ENCODE data around the gene ADAMTS14.
A peak's percentile ranks its signal among the peaks of the same experiment; 100 is the strongest.

ADAMTS14 gene

DNA sequence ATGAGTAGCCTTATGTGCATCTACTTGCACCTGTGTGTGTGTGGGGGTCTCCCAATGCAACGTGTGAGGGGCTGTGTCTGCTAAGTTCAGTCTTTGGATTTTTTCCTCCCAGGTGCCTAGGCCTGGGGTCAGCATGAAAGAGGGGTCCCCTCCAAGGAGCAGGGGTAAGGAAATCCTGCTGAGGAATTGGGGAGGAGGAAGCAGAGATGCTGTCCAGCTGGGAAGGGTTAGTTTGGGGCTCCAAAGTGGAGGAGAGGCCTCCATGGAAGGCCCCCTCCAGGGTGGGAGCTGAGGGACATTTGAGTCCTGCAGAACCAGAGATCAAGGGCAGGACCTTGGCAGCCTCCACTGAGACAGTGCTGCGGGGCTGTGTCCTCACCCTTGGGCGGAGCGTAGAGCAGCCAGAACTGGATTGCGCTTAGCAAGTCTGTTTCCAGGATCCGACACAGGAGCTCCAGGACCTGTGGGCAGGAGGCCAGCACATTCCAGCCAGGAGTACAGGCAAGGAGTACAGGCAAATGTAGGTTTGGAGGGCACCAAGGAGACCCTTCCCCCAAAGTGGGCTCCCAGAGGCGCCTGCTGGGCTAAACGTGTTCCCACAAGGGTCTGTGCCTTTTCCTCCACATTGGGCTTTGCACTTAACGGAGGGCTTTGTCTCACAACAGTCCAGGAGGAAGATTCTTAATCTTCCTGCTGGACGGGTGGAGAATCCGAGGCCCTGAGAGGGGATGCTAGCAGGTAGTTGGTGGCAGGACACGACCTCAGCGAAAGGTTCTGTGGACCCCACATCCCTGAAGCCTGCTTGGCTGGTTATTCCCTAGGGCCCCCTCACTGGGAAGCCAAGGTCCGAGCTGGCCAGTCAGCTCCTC lies 102.7 kb downstream of the ADAMTS14 start:
- no peak for DNase-seq
- in situ Hi-C loops (cut with MboI; ENCODE audit: low pct_unique_long_range_greater_than_20kb, low sequenced_read_pairs): no loop called here

DNA sequence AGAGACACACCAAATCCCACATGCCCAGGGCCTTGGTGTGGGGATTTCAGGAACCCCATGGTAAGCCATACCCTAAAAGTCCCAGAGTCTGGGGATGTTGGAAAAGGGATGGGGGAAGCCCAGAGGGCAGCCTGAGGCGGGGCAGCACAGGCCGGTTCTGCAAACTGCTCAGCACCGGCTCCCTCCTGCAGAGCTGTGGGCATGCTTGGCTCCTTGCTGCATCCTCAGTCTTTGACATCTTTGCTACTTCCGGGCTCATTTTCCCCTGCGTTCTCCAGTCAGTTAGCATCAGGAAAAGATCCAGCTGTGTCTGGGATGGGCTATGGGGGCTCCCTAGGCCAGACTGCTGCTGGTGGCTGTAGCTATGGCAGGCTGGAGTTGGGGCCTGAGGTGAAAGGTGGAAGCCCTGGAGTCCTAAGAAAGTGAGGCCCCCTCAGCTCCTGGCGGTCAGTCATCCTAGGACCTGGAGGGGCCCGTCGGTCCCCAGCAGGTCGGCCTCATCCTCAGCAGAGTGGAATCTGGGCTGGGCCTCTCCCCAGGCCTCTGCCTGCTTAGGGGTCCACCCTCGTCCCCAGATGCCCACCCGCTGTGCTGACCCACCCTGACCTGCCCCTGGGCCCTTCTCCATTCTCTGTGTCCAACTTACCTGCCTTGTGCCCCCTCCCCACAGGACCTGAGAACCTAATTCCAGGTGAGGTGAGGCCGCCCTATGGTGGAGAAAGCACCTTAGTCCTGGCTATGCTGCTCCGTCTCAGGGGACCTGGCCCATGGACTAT lies 103.6 kb downstream of the ADAMTS14 start:
- DNase-seq: no peak
- in situ Hi-C loops (cut with MboI; ENCODE audit: low pct_unique_long_range_greater_than_20kb, low sequenced_read_pairs): no loop called here

DNA sequence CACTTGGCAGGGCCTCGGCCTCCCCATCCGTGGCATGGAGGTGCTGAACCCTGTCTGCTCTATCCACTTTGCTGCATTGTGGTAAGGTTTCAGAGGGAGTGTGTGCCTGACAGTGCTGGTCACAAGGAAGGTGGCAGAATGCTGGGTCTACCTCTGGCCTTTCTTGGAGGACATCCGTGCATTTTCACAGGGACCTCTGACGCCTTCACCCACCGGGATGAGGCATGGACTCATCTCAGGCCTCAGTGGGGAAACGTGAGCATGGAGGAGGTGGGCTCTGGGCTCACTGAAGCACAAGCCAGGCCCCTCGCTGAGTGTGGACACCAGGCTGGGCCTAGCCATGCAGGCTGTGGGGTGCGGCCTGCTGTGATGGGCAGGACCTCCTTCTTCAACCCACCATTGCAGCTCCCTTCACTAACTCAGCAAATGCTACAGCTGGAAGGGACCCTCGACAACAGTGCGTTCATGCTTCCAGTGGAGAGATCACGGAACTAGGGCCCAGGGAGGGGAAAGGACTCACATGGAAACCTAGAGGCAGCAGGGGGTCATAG lies 104.2 kb downstream of the ADAMTS14 start:
- DNase-seq: no peak
- in situ Hi-C loops (cut with MboI; ENCODE audit: low pct_unique_long_range_greater_than_20kb, low sequenced_read_pairs): no loop called here

DNA sequence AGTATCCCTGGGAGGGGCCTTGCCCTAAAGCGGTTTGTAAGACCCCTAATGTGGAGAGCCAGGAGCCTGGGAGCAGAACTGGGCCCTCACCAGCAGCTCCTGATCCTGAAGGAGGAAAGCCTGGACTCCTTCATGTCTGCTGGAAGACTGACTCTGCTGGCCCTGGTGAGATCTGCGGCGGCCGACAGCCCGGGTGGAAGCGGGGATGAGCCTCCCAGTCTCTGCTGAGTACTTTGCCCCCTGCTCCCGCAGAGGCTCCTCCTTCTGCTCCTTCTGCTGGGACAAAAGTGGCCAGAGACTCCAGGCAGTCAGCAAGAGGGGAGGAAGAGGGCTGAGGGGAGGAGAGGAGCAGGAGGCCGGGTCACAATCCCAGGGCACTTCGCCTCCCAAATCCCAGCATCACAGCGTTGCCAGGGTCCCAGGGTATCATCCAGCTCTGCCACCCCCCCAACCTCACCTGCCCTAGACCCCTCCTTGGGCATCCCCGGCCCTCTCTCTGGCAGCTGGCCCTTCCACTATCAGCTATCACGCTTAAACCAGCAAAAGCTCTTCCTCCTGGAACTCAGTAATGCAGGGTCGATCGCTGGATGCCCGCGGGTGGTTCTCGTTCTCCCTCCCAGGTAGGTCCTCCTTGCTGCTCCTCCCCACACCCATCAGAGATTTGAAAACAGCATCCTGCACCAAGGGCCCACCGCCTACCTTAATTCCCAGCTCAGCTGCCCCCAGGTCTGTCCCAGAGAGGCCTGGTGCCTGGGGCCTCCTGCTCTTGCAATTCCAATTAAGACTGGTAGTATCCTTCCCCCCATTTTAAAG lies 105.0 kb downstream of the ADAMTS14 start:
- in situ Hi-C loops (cut with MboI; ENCODE audit: low pct_unique_long_range_greater_than_20kb, low sequenced_read_pairs): no loop called here
- no peak for DNase-seq

DNA sequence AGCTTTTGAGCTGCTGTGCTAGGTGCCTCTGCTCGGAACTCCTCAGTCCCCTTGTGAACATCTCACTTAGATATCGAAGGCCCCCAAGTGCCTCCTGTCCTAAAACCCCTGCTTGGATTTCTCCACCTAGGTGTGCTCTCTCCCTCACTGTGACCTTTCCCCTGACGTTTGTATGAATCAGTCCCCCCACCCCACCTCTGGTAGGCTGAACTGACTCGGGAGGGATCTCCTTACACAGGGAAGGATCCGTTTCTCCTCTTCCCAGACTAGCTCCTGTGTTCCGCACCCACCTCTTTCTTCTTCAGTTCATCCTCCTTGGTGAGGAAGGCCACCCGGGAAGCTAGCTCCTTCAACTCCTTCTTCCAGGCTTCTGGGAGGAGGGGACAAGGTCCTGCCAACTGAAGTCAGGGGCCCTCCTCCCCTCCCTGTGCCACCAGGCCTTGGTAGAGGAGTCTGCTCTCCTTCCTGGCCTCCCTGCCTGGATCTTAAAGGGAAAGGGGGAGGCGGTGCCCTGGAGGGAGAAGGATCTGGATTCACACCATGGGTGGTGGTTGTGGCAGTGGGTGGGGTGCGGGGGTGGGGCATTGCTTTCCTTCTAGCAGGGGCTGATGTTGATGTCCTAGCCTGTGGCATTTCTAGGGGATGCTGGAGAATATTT lies 106.1 kb downstream of the ADAMTS14 start:
- no peak for DNase-seq
- in situ Hi-C loops (cut with MboI; ENCODE audit: low pct_unique_long_range_greater_than_20kb, low sequenced_read_pairs): no loop called here

DNA sequence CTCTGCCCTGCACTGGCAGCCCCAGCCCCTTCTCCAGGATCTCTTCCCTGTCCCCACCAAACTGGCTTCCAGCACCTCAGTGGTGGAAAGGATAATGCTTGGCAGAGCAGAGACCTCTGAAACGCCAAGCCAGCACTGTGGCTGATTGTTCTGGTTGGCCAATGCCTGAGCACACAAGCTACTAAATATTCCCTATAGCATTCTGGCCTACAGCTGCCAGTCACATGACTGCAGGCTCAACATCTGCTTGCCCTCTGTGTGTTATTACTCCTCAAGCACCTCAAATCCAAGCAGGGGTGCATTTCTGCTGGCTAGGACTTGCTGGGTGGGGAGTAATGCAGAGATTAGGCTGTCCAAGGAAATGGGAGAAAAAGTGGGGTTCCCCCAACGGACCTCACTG lies 106.8 kb downstream of the ADAMTS14 start:
- DNase-seq: no peak
- in situ Hi-C loops (cut with MboI; ENCODE audit: low pct_unique_long_range_greater_than_20kb, low sequenced_read_pairs): no loop called here

DNA sequence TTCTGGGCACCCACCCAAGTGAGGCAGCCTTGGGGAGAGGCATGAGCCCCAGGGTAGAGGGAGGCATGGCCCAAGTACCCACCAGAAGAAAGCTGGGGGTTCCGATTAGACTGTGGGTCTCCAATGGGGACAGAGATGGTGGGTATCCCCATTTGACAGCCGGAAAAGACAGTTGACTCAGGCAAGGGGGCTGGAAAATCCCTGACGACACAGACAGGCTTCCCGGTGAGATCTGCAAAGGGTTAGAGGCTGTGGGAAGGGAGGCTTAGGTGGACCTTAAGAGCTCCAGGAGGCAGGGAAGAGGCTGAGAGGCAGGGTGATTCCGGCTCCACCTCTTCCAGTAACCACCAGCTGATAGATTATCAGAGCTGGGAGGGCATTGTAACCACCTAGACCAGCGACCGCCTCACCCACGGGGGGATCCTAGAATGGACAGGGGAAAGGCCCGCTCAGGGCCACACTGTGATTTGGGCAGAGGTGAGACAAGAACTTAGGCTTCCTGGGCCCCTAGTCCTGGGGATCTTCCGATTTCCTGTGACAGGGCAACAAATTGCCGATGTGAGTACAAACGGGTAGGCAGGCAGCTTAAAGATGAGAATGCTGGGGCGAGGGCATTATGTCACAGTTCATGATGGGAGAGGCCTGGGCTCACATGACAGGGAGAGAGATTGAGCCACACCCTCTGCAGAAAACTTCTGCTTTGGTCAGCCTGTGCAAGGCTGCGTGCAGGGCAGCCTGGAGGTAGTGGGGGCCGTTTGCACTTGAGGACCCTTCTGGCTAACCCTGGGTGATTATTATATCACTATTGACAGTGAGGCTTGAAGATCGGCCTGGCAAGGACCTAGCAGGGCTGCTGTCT lies 107.4 kb downstream of the ADAMTS14 start:
- no peak for DNase-seq
- in situ Hi-C loops (cut with MboI; ENCODE audit: low pct_unique_long_range_greater_than_20kb, low sequenced_read_pairs): no loop called here

DNA sequence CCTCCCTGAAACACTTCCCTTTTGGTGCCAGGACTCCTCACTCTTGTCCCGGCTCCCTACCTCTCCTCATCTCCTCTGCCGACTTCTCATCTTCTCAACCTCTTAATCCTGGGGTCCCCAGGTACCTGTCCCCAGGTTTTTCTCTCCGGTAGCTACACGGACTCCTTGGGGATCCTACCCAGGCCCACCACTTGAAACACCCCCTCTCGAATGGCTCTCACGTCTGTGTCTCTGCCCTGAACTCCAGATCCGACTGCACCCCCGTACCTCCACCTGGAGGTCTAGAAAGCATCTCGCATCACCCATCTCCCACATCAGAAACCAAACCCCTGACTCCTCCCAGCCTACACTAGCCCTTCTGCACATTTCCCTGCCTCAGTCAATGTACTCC lies 108.1 kb downstream of the ADAMTS14 start:
- no peak for DNase-seq
- in situ Hi-C loops (cut with MboI; ENCODE audit: low pct_unique_long_range_greater_than_20kb, low sequenced_read_pairs): no loop called here

DNA sequence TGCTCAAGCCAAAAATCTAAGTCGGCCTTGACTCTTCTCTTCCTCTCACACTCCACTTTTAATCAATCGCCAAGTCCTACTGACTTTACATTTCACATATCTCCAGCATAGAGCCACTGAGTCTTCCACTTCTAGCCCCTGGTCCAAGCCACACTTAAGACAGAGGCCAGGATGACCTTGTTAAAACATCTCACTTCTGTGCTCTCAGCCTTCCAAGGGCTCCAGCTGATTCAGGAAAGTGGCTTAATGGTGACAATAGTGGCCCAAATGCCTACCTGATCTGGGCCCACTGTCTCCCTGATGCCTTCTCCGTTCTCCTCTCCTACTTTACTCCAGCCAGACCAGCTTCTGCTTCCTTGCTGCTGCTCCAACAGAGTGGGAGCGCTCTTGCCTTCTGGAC lies 108.5 kb downstream of the ADAMTS14 start:
- in situ Hi-C loops (cut with MboI; ENCODE audit: low pct_unique_long_range_greater_than_20kb, low sequenced_read_pairs): no loop called here
- DNase-seq: no peak

DNA sequence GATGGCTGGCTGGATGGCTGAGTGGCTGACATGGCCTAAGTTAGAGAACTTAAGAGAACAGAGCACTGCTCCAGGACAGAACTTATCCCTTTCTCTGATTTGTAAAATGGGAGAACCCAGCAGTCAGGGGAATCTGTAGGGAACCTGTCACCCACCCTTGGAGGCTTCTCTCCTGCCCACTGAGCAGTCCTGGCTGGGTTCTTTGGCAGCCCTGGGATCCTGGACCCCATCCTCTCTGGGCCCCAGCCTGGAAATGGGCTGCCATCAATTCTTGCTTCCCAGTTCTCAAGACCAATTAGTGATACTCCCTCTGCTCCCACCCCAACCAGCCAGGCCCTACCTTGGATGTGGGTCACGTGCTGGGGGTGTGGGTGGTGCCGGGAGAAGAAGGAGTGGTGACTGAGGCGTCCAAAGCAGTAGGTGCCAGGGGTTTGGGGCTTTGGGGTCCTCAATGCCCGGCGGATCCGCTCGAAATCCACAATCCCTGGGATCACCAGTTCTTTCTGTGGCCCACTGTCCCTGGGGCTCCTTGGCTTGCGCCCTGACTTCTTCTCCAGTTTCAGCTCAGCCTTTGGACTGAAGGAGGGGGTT lies 109.2 kb downstream of the ADAMTS14 start:
- in situ Hi-C loops (cut with MboI; ENCODE audit: low pct_unique_long_range_greater_than_20kb, low sequenced_read_pairs): no loop called here
- no peak for DNase-seq

DNA sequence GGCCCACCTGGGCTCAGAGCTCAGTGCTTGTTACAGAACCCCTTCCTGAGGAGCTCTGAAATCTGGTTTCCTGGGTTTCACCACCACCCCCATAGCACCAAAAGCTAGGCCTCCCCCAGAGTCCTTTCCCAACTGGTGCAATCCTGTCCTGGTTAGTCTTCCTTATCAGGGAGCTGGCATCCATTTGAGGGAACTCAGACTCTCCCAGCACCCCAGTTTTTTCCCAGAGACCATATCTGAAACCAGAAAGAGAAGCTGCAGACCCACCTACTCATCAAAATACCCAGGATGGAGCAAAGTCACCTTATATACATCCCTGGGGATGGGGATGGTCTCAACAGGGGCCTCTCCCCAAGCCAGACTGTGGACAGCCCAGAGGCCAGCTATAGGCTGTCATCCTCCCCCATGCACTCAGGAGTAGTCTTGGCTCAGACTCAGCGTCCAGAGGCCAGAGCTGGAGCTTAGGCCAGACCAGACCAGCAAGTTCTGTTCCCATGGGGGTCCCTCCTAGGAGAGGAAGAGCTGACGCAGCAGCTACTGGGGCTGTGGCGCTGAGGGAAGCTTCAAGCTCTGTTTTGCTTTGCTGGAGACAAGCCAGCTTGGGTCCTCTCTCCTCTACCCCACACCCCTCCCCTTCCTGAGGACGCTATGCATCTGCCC lies 109.9 kb downstream of the ADAMTS14 start:
- in situ Hi-C loops (cut with MboI; ENCODE audit: low pct_unique_long_range_greater_than_20kb, low sequenced_read_pairs): no loop called here
- DNase-seq: no peak

DNA sequence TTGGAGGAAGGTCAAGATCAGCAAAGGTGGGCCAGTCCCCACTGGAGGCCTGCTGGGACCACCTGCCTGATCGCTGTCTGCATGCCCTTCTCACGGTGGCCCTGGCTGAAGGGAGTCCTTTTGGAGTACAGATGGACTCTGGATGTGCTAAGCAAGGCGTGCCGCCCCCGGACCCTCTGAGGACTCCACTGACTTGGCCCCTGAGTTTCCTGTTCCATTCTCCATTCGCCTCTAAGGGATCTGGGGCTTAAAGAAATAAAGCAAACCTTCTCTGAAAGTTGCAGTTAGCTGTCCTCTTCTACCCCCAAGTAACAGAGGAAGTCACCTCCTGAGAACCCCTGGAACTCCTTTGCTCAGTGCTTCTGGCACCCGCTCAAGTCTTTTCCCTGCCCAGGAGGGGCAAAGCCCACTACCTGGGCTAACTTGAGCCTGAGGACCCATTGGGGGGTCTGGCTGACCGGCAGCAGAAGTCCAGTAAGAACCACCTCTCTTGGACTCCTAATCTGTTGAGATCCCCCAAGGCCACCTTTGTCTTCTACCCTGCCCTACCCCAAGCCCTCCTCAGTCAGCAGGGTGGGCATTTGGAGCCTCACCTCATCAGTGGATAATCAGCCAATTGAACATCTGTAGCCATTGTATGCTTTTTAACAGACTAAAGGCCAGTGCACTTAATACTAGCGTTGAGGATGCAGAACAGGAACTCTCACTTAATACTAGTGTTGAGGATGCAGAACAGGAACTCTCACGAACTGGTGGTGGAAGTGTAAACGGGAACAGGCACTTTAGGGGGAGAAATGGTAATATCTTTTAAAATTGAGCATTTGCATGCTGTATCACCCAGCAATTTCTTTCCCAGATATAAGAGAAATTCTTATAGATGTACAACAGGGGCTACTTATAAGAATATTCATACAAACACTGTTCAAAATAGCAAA lies 110.7 kb downstream of the ADAMTS14 start:
- DNase-seq: no peak
- in situ Hi-C loops (cut with MboI; ENCODE audit: low pct_unique_long_range_greater_than_20kb, low sequenced_read_pairs): no loop called here

DNA sequence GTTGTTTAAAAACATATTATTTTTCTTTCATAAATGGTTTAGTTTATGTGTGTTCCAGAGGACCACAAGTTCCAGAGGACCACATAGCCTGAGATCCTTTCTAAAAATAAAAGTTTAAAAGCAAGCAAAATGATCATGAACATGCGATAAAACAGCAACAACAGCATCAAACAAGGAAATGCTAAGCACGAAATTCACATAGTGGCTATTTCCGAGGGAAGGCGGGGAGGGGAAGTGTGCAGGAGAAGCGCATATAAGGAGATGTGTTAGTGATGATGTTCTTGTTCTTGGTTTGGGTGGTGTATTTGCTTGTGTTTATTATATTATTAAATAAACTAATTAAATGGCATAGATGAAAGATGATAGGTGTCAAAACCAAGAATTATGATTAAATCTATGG lies 111.7 kb downstream of the ADAMTS14 start:
- no peak for DNase-seq

DNA sequence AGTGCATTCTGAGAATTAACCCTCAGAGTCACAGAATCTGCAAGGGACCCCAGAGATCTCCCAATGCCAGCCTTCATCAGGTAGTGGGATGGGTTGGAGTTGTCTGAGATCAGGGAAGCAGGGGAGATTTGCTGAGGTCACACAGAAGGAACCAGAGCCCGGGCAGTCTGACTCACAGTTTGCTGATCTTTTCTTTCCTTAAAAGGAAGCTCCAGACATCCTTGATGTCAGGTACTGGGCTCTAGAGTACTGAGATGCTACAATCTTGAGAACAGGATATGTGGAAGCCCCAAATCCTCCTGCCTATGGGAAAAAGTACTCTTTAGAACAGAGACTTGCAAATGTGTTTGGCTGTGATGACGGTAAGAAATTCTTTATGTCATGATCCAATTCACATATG lies 112.2 kb downstream of the ADAMTS14 start:
- no peak for DNase-seq
- in situ Hi-C loops (cut with MboI; ENCODE audit: low pct_unique_long_range_greater_than_20kb, low sequenced_read_pairs): no loop called here

More for the DNA sequence above, 111.7 kb downstream of the ADAMTS14 start:
- in situ Hi-C loops (cut with MboI; ENCODE audit: low pct_unique_long_range_greater_than_20kb, low sequenced_read_pairs): no loop called here

DNA sequence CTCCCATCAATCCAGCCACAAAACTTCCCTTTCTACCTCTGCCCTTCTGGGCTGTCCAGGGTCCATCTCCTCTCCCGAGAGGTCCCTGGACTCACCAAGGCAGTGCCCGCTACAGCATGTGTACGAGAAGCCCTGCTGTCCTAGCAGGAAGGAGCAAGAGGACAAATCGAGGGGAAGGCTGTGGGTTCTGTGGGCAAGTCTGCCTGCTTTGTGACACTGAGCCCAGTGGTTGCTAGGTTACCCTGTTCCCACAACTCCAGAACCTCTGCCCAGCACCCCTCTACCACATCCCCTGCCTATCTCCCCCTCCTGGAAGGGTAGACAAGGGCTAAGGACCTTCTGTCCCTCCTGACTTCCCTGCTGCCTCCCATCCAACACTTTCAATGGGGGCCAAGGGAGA lies 112.9 kb downstream of the ADAMTS14 start, which contains the start of gene TBATA:
Gene TBATA (minus strand): TSS at position 188 of the 400 bp plus-strand sequence. CDS start 1,998 bp downstream, outside the sequence.
- DNase-seq: peak; percentile 49
- in situ Hi-C loops (cut with MboI; ENCODE audit: low pct_unique_long_range_greater_than_20kb, low sequenced_read_pairs): no loop called here

DNA sequence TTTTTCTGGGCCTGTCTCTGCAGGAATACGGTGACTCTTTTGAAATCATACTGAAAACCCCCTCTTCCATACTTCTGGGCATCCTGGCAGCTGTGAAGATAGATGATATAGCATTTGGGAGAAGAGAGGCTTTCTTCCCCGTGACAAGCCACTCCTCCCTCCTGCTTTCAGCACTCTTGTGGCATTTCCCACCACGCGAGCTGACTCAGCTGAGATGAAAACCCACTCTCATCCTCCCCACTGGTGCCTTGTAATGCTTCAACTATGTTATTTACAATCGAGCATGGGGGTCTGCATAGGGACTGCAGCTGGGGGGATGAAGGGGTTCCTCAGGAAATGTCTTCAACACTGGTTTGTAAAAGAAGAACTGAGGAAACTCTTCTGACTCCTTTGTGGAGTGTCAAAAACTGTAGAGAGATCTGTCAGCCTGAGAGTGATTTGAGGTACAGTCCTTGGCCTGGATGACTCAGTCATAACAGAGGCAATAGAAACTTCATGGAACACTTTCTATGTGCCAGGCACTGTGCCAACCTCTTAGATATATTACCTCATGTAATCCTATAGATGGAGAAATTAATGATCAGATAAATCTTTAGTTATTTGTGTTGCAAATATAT lies 114.6 kb downstream of the ADAMTS14 start:
- no peak for DNase-seq
- in situ Hi-C loops (cut with MboI; ENCODE audit: low pct_unique_long_range_greater_than_20kb, low sequenced_read_pairs): no loop called here

Measured in KBM-7 (cell line).